IPS-NIHi11 (cell line): ENCODE measurements around the gene TNFRSF1A.

Experiments
- DNase-seq: peaks from one replicate; pipeline ENCODE4 v3.0.0; 2012; ENCODE audit warnings: mixed read lengths, low spot score

TNFRSF1A gene

DNA sequence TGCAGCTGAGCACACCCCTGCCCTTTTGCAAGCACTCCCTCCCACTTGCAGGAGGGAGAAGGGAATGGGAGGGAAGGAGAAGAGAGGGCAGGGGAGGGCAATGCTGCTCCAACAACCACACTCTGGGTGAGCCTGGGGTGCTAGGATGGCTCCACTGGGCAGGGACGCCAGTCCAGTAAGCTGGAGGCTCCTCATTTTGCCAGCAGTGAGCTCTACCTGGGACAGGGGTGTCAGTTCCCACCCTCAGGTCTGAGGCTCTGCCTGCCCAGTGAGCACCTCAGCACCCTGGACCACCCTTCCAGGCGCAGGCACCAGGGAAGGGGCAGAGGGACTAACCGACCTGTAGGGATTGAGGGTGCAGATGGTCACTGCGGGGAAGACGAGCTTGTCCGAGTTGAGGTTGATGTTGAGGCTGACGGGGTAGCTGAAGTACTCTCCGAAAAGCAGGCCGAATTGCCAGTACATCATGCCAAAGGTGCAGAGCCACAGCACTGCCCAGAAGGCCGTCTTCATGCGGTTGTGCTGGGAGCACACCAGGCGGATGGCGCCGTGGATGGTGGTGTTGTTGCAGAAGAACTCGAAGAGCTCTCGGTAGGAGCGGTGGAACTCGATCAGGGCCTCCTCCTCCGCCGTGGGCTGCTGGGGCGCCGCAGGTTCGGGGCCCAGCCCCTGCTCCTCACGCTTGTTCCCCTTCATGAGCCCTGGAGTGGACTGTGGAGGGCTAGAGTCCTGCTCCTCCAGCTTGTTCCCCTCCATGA, 32.3 kb upstream of the TNFRSF1A start:
- no peak for DNase-seq

DNA sequence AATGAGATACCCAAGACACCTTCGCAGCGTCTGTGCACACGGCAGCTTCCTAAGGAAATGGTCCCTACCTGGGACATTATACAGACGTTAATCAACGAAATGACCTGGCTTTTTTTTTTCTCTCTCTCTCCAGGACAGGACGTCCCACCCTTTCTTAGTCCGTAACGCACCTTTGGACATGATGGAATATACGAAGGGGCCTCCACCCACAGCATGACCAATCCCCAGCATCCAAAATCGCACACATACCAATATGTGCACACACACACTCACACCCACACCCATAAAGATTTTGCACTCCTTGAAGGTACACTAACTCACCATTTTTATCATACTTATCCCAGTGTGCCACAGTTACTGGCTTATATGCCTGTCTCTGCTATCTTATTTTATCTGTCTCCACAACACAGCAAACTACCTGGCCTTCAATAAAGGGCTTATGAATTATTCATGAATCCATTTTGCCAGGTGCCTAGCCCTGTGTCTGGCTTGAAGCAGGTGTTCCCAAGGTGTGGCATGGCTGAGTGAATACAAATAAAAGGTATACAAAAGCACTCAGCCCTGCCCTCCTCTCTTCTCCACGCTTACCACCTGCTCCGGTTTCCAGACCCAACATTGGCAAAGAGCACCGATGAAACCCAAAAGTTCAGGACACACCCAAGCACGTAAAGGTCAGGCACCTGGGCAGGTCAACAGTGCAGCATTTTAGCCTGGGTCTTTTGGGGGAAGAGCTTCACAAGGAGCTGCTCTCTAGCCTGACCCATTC, 31.3 kb upstream of the TNFRSF1A start:
- no peak for DNase-seq

DNA sequence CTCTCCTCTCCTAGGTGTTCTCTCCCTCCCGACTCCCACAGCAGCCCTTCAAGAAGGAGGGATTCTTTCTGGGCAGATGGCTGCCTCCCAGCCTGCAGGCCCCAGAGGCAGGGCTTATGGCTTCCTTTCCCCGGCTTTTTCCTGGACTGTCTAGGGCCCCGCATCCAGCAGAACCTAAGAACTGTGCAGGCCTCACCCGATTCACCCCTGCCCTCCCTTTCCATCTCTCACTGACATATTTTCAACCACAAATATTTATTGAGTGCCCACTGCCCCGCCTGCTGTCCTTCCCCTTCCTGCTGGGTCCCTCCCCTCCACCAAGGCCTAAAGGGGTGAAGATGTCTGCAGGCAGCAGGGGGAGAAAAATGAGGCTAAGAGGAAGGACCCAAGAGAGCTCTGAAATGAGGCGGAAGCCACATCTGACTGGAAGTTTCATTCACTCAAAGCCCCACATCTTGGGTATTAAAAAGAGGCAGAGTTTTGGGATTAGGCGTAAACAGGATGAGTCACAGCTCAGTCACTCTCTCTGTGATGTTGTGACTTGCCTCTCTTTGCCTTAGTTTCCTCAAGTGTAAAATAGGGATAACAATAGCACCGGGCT, 30.6 kb upstream of the TNFRSF1A start:
- DNase-seq, result no peak

DNA sequence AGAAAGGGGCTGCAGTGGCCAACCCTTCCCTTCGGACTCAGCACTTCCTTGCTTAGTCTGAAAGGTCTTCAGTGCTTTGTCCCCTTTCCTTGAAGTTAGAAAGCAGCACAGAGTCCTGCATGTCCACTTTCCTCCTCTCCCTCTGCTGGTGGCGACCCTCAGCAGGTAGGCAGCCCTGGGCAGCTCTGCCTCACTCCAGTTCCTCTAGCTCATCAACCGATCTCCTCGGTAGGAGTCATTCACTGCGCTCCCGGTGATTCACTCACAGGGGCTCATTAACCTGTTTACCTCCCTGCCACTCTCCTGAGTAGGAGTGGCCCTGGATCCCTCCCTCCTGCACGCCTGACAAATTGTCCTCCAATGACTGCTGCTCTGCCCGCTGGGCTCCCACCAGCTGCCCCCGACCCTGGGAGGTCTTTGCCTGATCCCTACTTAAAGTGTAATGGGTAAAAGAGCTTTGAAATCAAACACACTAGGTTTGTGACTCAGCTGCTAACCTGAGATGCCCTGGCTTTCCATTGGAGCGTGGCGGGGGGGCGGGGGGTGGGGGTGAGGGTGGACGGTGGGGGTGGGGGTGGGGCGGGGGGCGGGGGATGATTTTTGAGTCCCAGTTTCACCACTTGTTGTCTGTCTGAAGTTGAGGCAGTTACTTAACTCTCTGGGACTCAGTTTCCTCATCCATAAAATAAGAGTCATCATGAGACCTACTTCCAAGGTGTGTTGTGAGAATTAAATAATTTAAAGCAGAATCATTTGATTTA, 29.3 kb upstream of the TNFRSF1A start:
- peak; percentile 87 for DNase-seq

DNA sequence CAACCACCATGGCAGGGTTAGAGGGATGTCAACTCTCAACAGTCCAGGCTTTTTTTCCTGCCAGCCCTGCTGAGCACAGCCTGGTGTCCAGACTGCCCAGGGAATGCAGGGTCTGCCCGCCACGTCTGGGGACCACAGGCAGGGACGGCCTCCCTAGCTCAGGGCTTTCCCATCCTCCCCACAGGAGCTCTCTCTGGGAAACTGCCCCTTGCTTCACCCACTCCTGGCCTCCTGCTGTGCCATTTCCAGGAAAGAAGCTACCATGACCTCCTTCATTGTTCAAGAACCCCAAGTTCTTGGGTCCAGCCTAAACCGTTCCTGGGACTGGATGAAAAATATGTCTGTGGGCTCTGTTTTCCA, 28.7 kb upstream of the TNFRSF1A start:
- DNase-seq, result no peak

- no peak for DNase-seq
Measured at GRCh38 chr12:6369916-6370575, 28.2 kb upstream of the TNFRSF1A start.

GRCh38 chr12:6368906-6369525, 27.1 kb upstream of the TNFRSF1A start:
- no peak for DNase-seq

GRCh38 chr12:6367969-6368892, 26.4 kb upstream of the TNFRSF1A start:
- DNase-seq, result no peak

- no peak for DNase-seq
Measured at GRCh38 chr12:6367065-6367968, 25.4 kb upstream of the TNFRSF1A start.

GRCh38 chr12:6364044-6364374, 22.1 kb upstream of the TNFRSF1A start:
- DNase-seq, result no peak

DNA sequence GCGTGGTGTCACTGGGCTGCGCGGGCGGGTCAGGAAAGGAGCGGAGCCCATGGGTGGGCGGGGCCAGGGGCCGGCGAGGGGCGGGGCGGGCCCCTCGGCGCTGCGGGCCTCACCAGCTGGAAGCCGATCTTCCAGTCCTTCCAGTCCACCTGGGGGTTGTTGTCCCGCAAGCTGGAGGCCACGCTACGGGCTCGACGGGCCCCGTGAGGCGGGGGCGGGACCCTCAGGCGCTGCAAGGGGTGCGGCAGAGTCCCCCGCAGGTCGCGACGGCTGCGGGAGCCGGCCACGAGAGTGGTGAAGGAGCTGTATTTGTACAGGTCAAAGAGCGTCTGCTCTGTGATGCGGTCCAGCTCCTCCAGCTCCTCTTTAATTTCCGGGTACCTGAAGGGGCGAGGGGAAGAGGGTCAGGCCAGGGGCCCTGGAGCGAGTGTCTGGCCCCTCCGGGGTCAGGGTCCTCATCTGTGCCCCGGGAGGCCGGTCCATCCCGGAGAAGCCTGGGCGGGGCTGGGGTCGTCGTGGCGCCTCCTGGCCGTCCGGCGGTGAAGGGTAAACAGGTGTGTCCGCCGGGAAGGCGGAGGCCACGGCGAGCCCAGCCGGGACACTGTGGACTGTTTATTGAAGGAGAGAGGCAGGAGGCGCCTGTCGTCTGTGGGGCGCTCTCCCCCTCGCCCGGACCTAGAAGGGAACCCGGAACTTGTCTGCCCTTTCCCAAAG, 21.6 kb upstream of the TNFRSF1A start:
- DNase-seq, result peak; percentile 98

- no peak for DNase-seq
Measured at GRCh38 chr12:6363010-6363329, 21.1 kb upstream of the TNFRSF1A start.

DNA sequence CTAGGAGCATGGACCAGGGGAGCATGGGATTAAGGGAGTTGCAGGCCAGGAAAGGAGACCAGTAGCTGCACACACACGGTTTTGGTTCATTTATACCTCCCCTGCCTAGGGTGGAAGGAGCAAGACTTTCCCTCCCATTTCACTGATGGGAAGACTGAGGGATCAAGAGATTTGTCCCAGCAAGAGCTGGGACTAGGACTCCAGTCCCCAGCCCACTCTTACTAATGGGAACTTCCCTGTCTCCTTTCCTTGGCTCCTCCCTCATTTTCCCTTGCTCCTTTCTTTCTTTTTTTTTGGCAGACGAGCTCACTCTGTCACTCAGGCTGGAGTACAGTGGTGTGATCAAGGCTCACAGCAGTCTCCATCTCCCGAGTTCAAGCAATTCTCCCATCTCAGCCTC, 20.5 kb upstream of the TNFRSF1A start:
- no peak for DNase-seq

DNA sequence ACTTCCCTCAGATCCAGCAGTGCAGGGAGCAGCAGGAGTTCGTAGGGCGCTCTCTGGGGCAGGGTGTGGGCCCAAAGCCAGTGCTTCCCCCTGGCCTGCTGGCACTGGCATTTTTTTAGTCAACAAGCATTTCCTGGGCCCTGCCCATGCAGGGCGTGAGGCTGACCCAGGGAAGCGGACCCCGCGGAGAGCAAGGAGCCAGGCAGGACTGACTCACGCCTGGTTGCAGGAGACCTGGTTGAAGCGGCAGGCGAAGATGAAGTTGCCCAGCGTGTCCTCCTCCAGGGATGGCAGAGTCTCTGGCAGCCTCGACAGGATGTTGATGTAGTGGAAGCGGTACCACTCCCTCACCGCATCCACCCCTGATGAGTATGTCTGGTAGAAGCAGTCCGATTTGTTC, 20.0 kb upstream of the TNFRSF1A start:
- peak; percentile 41 for DNase-seq

GRCh38 chr12:6360578-6361490, 19.0 kb upstream of the TNFRSF1A start:
- no peak for DNase-seq

- DNase-seq, result no peak
Measured at GRCh38 chr12:6360080-6360571, 18.2 kb upstream of the TNFRSF1A start.

GRCh38 chr12:6358881-6359280, 17.0 kb upstream of the TNFRSF1A start:
- no peak for DNase-seq

GRCh38 chr12:6356374-6356820, 14.5 kb upstream of the TNFRSF1A start:
- DNase-seq, result no peak
